Erythroblast (primary cell): ENCODE measurements around the gene L3MBTL4.

Experiments used
- GATA1 ChIP-seq: IDR thresholded peaks from 2 replicates; pipeline ENCODE4 v1.6.1; 2011; ENCODE audit warnings: low read depth, mild to moderate bottlenecking, control low read depth, low read length, moderate library complexity
- POLR2A ChIP-seq: IDR thresholded peaks from 2 replicates; pipeline ENCODE4 v1.6.1; 2011; ENCODE audit warnings: mild to moderate bottlenecking, low read length

GRCh38 chr18:5967007-5967406, 447.7 kb downstream of the L3MBTL4 start:
- no peak for TF ChIP-seq POLR2A
- no peak for TF ChIP-seq GATA1
